HepG2 (cell line): ENCODE data around the gene ST14. TPM values are rescaled to one million over a fixed set of nuclear protein-coding genes. Genes with fewer than 3 reads are reported as not detected.

Experiments
- ELF1 ChIP-seq: sonication (generic); formaldehyde crosslinking; IDR thresholded peaks from 2 replicates; pipeline ENCODE4 v1.4.0; 2020; ENCODE audit warnings: missing genetic modification reagents
- HNRNPL ChIP-seq: fragments of 200-400 bp; formaldehyde crosslinking; IDR thresholded peaks from 2 replicates; pipeline ENCODE4 v1.6.1; 2017; ENCODE audit warnings: mild to moderate bottlenecking, low read depth, low read length
- NCOA1 ChIP-seq: sonication (generic); formaldehyde crosslinking; IDR thresholded peaks from 2 replicates; pipeline ENCODE4 v1.9.0; 2021; ENCODE audit warnings: missing genetic modification reagents
- ZNF276 ChIP-seq: sonication (generic); formaldehyde crosslinking; IDR thresholded peaks from 2 replicates; pipeline ENCODE4 v1.4.0; 2020; ENCODE audit warnings: mild to moderate bottlenecking, low read depth, missing genetic modification reagents
- ZNF501 ChIP-seq: sonication (generic); formaldehyde crosslinking; IDR thresholded peaks from 2 replicates; pipeline ENCODE4 v1.5.1; 2020; ENCODE audit warnings: mild to moderate bottlenecking, moderate library complexity, missing genetic modification reagents
- ZNF510 ChIP-seq: sonication (generic); formaldehyde crosslinking; IDR thresholded peaks from 2 replicates; pipeline ENCODE4 v1.4.0; 2020; ENCODE audit warnings: low read depth, mild to moderate bottlenecking, missing genetic modification reagents
- ZNF691 ChIP-seq: sonication (generic); formaldehyde crosslinking; IDR thresholded peaks from 2 replicates; pipeline ENCODE4 v1.4.0; 2020; ENCODE audit warnings: missing genetic modification reagents, low read depth, mild to moderate bottlenecking, borderline replicate concordance
- polyA plus RNA-seq, 8 experiments: library from polyadenylated mRNA; depleted of rRNA in 3 of 8; stranded (reverse) in 7 of 8; unstranded in 1 of 8; fragments of >200 nt; fragmentation: Illumina TruSeq in 4 of 8; extraction: Trizol in 4 of 8; gene quantifications; 2 replicates each; pipeline versions ENCODE4 v1.2.1 to v1.2.3, GENCODE V29; 2011 to 2016; ENCODE audit warnings: low read depth in 4 of 8, missing spikeins in 1 of 8, mixed read lengths in 1 of 8; ENCODE audit not compliant: insufficient read depth in 1 of 8
- total RNA-seq, 5 experiments: library from RNA; depleted of rRNA; stranded (reverse); fragments of >200 nt; fragmentation: Illumina TruSeq; extraction: Trizol; gene quantifications; 2 replicates each; pipeline ENCODE4 v1.2.3, GENCODE V29; 2016; ENCODE audit warnings: low read depth in 1 of 5
- TF ChIP-seq, protein P1 (sequence below): IDR thresholded peaks from 2 replicates; pipeline ENCODE4 v1.6.1; 2012; ENCODE audit warnings: low read depth, low read length, improper control_type of control experiment
- TF ChIP-seq, protein P2 (sequence below): sonication (generic); formaldehyde crosslinking; IDR thresholded peaks from 2 replicates; pipeline ENCODE4 v1.4.0; 2020; ENCODE audit warnings: missing genetic modification reagents, borderline replicate concordance
- TF ChIP-seq, protein P3 (sequence below): sonication (generic); formaldehyde crosslinking; IDR thresholded peaks from 2 replicates; pipeline ENCODE4 v1.4.0; 2020; ENCODE audit warnings: missing genetic modification reagents, borderline replicate concordance

ST14 gene
- total and polyA plus RNA-seq, 2 of the 13 experiments (the other 11 are each of a cell fraction or from before 2014, with no cell fraction given): 0.88 to 1.4 TPM

DNA sequence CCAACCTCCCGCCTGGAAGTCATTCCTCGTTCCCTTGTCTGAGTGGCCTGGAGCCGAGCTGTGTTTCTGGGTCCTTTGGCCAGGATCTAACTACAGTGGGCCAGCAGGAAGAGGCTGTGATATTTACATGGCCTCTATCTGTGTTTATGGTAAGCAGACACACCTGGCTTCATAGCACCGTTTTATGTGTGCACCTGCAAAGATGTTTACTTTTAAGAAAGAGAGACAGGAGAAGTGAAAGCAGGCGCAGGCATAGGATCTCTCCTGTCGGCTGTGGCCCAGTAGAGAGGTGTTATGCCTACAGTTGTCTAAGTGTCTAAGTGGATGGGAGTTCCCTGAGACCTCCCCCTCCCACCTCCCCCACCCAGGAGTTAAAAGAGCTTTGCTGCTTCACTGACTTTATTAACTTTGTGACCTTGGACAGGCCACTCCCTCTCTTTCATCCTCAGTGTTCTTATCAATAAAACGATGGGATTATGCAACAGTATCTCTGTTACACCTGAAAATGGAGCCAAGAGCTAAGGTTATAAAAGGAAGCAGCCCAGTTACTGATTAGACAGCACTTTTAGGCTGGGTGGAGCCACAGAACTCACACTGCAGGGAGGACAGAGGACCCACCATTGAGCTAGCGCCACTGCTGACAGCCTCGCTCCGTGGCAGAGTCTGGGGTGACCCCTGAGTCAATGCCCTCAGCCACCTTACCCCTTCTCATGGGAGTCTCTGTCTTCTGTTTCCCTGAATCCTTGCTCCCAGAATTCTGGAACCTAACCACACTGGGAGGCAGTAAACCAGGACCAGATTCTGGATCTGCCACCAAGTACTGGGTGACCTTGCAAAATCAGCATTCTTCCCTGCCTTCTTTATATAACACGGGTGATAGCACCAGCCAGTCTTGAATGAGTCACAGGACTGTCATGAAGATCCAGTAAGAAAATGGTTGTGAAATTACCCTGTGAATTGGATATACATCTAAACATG is 22.0 kb downstream of the ST14 start (continued):
- TF ChIP-seq ZNF501 (CRISPR knock-in tag): peak; percentile 54; the same call in 1 of the 2 replicates
- TF ChIP-seq ZNF276 (CRISPR knock-in tag): peak; percentile 43; the same call in 1 of the 2 replicates
- peak; percentile 50; the same call in 1 of the 2 replicates for TF ChIP-seq NCOA1 (CRISPR knock-in tag)
- TF ChIP-seq, protein P1, sequence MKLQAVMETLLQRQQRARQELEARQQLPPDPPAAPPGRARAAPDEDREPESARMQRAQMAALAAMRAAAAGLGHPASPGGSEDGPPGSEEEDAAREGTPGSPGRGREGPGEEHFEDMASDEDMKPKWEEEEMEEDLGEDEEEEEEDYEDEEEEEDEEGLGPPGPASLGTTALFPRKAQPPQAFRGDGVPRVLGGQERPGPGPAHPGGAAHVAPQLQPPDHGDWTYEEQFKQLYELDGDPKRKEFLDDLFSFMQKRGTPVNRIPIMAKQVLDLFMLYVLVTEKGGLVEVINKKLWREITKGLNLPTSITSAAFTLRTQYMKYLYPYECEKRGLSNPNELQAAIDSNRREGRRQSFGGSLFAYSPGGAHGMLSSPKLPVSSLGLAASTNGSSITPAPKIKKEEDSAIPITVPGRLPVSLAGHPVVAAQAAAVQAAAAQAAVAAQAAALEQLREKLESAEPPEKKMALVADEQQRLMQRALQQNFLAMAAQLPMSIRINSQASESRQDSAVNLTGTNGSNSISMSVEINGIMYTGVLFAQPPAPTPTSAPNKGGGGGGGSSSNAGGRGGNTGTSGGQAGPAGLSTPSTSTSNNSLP: peak; percentile 93
- TF ChIP-seq, protein P2, sequence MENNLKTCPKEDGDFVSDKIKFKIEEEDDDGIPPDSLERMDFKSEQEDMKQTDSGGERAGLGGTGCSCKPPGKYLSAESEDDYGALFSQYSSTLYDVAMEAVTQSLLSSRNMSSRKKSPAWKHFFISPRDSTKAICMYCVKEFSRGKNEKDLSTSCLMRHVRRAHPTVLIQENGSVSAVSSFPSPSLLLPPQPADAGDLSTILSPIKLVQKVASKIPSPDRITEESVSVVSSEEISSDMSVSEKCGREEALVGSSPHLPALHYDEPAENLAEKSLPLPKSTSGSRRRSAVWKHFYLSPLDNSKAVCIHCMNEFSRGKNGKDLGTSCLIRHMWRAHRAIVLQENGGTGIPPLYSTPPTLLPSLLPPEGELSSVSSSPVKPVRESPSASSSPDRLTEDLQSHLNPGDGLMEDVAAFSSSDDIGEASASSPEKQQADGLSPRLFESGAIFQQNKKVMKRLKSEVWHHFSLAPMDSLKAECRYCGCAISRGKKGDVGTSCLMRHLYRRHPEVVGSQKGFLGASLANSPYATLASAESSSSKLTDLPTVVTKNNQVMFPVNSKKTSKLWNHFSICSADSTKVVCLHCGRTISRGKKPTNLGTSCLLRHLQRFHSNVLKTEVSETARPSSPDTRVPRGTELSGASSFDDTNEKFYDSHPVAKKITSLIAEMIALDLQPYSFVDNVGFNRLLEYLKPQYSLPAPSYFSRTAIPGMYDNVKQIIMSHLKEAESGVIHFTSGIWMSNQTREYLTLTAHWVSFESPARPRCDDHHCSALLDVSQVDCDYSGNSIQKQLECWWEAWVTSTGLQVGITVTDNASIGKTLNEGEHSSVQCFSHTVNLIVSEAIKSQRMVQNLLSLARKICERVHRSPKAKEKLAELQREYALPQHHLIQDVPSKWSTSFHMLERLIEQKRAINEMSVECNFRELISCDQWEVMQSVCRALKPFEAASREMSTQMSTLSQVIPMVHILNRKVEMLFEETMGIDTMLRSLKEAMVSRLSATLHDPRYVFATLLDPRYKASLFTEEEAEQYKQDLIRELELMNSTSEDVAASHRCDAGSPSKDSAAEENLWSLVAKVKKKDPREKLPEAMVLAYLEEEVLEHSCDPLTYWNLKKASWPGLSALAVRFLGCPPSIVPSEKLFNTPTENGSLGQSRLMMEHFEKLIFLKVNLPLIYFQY (CRISPR knock-in tag): peak; percentile 82; the same call in 1 of the 2 replicates
- TF ChIP-seq ELF1 (CRISPR knock-in tag): peak; percentile 54
- 0 out of 2 replicates have a peak, but pooled peaks have one; percentile 73 for TF ChIP-seq ZNF510 (CRISPR knock-in tag)
- TF ChIP-seq ZNF691 (CRISPR knock-in tag): peak; percentile 60; the same call in 1 of the 2 replicates
- no peak for TF ChIP-seq HNRNPL
- TF ChIP-seq, protein P3, sequence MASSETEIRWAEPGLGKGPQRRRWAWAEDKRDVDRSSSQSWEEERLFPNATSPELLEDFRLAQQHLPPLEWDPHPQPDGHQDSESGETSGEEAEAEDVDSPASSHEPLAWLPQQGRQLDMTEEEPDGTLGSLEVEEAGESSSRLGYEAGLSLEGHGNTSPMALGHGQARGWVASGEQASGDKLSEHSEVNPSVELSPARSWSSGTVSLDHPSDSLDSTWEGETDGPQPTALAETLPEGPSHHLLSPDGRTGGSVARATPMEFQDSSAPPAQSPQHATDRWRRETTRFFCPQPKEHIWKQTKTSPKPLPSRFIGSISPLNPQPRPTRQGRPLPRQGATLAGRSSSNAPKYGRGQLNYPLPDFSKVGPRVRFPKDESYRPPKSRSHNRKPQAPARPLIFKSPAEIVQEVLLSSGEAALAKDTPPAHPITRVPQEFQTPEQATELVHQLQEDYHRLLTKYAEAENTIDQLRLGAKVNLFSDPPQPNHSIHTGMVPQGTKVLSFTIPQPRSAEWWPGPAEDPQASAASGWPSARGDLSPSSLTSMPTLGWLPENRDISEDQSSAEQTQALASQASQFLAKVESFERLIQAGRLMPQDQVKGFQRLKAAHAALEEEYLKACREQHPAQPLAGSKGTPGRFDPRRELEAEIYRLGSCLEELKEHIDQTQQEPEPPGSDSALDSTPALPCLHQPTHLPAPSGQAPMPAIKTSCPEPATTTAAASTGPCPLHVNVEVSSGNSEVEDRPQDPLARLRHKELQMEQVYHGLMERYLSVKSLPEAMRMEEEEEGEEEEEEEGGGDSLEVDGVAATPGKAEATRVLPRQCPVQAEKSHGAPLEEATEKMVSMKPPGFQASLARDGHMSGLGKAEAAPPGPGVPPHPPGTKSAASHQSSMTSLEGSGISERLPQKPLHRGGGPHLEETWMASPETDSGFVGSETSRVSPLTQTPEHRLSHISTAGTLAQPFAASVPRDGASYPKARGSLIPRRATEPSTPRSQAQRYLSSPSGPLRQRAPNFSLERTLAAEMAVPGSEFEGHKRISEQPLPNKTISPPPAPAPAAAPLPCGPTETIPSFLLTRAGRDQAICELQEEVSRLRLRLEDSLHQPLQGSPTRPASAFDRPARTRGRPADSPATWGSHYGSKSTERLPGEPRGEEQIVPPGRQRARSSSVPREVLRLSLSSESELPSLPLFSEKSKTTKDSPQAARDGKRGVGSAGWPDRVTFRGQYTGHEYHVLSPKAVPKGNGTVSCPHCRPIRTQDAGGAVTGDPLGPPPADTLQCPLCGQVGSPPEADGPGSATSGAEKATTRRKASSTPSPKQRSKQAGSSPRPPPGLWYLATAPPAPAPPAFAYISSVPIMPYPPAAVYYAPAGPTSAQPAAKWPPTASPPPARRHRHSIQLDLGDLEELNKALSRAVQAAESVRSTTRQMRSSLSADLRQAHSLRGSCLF (CRISPR knock-in tag): no peak
